ENCODE measurements around the gene ABI3.
"Not testable (repeated sequence)": the region's sequence is repeated elsewhere in the genome, so short reads cannot be mapped to it uniquely, and the experiment has no call there.

Gene ABI3, protein sequence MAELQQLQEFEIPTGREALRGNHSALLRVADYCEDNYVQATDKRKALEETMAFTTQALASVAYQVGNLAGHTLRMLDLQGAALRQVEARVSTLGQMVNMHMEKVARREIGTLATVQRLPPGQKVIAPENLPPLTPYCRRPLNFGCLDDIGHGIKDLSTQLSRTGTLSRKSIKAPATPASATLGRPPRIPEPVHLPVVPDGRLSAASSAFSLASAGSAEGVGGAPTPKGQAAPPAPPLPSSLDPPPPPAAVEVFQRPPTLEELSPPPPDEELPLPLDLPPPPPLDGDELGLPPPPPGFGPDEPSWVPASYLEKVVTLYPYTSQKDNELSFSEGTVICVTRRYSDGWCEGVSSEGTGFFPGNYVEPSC

DNA sequence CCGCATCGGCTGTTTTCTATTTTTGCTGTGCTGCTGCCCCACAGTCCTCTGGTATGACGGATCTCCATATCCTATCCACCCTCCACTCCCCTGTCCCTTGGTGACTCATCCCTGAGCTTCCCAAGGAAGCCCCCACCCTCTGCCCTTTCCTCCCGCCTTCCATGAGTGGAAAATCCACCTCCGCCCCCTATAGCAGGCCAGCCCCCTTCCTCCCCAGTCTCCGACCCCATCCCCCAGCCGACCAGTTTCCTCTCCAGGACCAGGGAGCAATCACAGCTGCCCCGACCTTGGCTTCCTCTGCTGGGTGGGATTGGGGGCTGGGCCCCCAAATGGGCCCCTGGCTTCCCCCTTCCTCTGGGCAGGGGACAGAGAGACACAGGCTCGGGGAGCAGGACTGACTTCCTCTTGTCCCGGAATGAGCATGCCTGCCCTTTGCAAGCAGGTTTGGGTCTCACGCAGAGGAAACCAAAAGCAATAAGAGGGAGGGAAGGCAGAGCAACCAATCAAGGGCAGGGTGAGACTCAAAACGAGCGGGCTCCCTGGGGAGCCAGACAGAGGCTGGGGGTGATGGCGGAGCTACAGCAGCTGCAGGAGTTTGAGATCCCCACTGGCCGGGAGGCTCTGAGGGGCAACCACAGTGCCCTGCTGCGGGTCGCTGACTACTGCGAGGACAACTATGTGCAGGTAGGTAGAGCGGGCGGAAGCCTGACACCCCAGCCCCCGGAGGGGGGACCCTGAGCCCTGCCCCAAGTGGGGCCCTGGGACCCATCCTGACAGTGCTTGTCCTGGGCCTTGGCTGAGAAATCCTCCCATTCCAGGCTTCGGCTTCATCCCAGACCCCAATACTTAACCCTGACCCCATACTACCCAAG lies at the start of gene ABI3, which contains the start of gene GNGT2:
Gene ABI3, plus strand, starts transcription at position 550 of the 872 bp plus-strand sequence. Its CDS starts 18 bp downstream, at position 568.
Gene GNGT2, minus strand, starts transcription at position 417 of the 872 bp plus-strand sequence. CDS start 3,152 bp downstream, outside the sequence.
- DNase-seq (ENCODE audit: low spot score), result peak; percentile 92

DNA sequence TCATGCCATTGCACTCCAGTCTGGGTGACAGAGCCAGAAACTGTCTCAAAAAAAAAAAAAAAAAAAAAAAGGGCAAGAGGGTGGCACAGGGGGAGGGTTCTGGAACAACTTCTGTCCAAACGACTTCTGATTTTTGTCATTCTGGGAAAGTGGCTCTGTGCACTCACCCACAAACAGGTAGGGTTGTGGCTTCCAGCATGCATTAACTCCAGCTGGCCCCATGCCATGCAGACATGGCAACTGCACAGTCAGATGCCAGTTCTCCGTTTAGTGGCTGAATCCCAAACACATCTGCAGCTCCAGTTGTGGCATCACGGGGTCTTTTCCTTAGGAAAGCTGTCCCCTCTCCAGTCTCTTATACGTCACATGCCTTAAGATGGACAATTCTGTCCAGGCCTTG lies 47.6 kb upstream of the ABI3 start:
- no peak for DNase-seq (ENCODE audit: low spot score)

DNA sequence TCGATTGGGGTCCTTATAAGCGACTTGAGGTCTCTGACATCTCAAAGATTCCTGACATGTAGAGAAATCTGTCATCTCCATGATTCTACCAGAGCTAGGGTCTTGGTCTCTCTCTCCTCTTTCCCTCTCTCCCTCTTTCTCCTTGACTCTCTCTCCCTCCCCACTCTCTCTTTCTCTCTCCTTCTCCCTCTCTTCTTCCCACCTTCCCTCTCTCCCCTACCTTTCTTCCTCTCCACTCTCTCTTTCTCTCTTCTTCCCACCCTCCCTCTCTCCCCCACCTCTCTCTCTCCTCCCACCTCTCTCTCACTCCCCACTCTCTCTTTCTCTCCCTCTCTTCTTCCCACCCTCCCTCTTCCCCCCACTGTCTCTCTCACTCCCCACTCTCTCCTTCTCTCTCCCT lies 45.4 kb upstream of the ABI3 start:
- no peak for DNase-seq (ENCODE audit: low spot score)

DNA sequence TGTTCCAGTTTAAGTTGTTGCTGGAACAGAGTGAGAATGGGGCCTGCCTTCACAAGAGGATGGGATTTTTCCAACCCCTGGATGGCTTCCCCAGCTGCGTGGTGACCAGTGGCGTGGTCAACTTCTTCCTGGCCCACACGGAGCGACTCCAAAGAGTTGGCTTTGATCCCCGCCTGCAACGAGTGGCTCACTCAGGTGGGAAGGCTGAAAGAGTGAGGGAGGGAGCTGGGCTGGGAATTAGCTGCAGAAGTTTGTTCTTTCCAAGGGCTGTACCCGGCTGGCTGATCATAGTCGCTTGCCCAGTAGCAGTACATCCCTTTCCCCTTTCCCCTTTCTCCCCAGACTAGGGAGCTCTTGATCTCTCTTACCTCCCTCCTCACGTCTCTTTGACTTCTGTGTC lies 41.8 kb upstream of the ABI3 start:
- no peak for DNase-seq (ENCODE audit: low spot score)

DNA sequence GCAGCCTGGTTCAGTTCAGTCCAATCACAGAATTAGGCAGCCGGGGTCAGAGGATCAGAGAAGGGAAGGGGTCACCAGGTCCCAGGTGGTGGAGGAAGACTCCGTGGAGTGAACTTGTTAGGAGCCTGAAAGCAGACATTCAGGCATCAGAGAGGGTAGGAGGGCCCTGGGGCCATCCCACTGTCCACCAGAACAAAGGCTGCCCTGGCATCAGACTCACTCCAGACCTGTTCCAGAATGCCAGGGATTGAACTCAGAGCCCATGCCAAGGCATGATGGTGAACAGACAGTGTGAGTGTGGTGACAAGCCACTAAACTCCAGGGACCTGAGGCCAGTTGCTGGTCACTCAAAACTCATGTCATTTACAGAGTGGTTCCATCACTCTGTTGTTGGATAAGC lies 40.3 kb upstream of the ABI3 start:
- no peak for DNase-seq (ENCODE audit: low spot score)

DNA sequence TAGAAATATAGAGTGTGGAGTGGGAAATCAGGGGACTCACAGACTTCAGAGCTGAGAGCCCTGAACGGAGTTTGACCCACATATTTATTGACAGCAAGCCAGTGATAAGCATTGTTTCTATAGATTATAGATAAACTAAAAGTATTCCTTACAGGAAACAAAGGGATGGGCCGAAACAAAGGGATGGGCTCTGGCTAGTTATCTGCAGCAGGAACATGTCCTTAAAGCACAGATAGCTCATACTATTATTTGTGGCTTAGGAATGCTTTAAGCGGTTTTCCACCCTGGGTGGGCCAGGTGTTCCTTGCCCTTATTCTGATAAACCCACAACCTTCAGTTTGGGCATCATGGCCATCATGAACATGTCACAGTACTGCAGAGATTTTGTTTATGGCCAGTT lies 39.8 kb upstream of the ABI3 start:
- not testable (repeated sequence) for DNase-seq (ENCODE audit: low spot score)

DNA sequence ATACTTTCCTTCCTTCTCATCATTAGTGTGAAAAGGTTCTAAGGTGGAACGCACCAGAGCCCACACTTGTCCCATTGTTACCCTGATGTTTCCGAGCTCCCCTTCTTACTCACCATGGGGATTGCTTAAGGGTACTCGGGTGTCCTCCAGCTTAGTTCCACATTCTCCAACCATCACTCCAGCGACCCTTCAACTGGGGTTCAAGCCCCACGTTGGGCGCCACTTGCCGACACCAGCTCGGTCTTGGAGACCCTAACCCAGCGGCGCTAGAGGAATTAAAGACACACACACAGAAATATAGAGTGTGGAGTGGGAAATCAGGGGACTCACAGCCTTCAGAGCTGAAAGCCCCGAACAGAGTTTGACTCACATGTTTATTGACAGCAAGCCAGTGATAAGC lies 34.5 kb upstream of the ABI3 start:
- not testable (repeated sequence) for DNase-seq (ENCODE audit: low spot score)

DNA sequence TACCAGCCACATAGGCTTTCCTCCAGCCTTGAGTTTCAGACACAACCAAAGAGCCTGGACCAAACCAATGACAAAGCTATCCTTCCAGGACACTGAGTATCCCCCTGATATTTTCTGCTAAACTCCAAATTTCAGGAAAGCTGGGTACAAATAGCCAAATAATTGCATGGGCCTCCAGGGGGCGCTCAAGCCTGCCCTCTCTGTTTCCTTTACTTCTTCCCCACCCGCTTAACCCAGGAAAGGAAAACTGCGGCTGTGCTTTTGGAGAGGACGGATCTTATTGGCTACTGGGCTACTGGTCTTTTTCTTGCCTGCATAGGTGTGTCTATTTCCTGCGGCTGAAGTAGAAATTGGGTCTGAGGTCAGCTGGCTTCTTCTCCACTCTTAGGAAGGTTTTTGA lies 30.2 kb upstream of the ABI3 start:
- DNase-seq (ENCODE audit: low spot score), result peak; percentile 73

DNA sequence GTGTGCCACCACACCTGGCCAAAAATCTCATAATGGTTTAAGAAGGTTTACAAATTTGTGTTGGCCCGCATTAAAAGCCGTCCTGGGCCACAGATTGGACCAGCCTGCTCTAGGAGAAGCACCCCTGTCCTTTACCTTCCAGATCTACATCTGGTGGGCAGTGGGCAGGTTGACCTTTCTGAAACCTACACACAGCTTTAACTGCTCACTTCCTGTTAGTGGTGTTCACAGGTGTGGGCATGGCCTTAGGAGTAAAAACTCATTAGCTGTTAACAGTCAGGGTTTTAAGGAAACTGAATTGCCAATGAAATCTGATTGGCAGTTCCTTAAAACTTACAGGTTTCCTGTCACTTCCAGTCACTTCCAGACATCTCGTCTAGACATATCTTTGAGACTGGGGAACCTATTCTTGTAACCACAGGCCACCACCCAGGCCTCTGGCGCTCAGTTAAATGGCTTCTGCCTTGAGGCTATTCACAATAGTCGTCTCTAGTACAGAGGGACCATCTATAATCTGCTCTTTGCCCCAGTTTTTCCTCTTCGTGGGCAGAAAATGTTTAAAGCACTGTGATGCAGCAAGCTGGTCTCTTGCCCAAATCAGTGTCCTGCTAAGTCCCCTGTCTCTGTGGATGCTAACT lies 29.4 kb upstream of the ABI3 start:
- no peak for DNase-seq (ENCODE audit: low spot score)

DNA sequence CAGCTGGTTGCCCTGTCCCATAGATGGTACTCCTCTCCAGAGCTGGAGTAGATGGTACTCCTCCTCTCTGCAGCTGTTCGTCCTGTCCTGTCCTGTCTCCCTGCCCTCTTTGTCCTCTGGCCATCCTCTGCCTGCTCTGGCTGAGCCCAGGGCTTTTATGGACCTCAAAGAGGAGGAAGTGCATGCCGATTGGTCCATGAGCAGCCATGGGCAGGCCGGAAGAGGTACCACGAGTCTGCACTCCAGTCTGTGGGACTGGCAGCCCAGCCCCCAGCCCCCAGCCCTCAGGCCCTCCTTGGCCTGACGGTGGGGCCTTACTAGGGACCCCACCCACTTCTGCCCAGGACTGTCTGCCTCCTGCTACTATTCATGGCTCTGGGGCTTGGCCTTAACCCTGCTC lies 27.2 kb upstream of the ABI3 start:
- no peak for DNase-seq (ENCODE audit: low spot score)

DNA sequence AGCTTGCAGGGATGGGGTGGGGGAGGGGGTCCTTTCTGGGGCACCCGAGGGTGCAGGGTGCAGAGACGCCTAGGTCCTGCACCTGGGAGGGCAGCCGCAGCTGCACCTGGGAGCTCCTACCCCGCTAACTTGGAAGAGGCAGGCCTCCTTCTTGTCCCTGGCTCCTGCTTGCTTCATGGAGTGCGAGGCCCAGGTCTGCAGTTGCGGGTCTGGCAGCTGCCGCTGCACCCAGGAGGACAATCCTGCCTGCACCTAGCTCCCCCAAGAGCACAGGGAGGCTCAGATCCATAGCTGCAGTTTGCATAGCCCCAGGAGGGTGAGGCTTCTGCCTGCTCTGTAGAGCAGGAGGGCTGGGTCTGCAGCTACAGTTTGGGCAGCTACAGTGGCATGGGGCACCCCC lies 26.7 kb upstream of the ABI3 start:
- no peak for DNase-seq (ENCODE audit: low spot score)

DNA sequence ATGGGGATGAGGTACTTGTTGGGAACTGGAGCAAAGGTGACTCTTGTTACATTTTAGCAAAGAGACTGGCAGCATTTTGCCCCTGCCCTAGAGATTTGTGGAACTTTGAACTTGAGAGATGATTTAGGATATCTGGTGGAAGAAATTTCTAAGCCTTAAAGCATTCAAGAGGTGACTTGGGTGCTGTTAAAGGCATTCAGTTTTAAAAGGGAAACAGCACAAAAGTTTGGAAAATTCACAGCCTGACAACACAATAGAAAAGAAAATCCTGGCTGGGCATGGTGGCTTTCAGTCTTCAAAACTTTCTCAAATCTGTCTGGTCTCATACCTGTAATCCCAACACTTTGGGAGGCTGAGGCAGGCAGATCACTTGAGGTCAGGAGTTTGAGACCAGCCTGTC lies 26.0 kb upstream of the ABI3 start:
- not testable (repeated sequence) for DNase-seq (ENCODE audit: low spot score)

DNA sequence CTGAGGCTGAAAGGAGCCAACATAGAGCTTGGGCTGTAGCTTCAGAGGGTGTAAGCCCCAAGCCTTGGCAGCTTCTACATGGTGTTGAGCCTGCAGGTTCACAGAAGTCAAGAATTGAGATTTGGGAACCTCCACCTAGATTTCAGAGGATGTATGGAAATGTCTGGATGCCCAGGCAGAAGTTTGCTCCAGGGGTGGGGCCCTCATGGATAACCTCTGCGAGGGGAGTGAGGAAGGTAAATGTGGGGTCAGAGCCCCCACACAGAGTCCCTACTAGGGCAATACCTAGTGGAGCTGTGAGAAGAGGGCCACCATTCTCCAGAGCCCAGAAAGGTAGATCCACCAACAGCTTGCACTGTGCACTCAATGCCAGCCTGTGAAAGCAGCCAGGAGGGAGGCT lies 25.1 kb upstream of the ABI3 start:
- not testable (repeated sequence) for DNase-seq (ENCODE audit: low spot score)

DNA sequence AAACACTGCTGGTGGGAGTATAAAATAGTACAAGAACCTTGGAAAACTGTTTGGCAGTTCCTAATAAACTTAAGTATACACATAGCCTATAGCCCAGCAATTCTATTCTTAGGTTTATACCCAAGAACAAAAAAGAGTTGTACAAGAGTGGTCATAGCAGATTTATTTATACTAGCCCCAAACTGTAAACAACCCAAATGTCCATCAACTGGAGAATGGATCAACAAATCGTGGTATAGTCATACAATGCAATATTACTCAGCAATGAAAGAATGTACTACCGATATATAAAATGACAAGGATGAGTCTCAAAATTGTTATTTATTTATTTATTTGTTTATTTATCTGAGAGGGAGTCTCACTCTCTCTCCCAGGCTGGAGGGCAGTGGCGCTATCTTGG lies 23.2 kb upstream of the ABI3 start:
- no peak for DNase-seq (ENCODE audit: low spot score)

DNA sequence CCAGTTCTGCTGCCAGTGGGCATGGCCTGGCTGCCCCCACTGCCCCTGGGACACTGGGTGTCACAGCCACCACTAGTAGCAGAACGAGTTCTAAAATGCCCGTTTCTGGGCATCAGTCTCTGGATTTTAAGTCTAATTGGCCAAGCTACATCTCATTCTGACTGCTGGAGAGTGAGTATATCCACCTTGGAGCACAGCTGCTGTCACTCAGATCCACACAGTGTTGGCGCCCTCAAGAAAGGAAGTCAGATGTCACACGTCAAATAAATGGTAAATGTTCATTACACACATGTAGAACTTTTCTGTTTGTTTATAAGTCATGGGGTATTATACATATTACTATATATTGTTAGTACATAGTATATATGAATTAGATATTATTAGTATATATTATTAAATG lies 19.6 kb upstream of the ABI3 start:
- DNase-seq (ENCODE audit: low spot score), result no peak

DNA sequence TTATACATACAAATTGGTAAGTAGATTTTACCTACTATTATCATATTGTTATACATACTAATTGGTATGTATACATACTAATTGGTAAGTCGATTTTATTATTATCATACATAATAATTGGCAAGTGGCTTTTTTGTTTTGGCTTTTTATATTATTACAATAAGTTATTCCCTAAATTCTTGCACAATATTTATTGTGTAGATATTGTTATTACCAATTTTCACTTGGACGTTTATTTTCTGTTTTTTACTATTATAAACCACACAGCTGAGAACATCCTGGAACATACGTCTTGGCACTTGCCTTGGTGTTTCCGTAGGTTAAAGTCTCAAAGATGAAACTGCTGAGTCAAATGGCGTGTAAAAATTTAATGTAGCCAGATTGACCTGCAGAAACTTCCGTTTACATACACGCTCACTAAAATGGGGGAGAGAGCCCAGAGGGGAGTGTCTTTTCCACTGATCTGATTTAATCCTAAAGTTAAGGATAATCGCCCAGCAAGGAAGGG lies 19.0 kb upstream of the ABI3 start:
- DNase-seq (ENCODE audit: low spot score), result no peak

DNA sequence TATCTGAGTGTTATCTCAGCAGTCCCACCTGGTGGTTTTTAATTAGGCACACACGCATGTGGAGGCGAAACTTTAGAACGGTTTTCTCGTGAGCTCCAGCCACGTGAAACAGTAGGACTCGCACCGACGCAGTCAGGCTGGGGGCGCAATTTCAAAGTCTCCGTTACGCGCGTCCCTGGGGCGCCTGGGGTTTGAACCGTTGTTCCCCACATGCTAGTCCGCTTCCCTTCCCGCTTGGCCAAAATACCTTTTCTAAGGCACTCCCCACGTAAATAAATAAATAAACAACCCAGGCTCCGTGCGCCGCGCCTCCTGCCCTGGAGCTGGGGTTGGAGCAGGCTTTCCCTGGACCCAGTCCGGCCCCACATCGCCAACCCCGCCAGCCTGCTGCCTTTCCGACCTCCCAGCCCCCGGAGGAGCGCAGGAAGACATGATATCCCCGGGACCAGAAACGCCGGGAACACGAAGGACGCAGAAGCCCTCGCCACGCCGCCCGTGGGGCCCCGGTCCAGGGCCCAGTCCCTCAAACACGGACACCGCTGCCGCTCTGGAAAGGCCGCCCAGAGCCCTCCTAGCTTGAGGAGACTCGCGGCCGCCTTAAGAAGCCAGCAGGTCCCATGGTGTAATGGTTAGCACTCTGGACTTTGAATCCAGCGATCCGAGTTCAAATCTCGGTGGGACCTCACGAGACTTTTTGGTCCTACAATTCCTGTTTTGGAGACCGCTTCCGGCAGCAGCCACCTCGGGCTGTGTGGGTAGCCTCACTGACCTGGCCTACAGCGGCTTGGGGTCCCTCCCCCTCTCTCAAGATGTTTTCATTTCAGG lies 18.4 kb upstream of the ABI3 start:
- DNase-seq (ENCODE audit: low spot score), result peak; percentile 51

DNA sequence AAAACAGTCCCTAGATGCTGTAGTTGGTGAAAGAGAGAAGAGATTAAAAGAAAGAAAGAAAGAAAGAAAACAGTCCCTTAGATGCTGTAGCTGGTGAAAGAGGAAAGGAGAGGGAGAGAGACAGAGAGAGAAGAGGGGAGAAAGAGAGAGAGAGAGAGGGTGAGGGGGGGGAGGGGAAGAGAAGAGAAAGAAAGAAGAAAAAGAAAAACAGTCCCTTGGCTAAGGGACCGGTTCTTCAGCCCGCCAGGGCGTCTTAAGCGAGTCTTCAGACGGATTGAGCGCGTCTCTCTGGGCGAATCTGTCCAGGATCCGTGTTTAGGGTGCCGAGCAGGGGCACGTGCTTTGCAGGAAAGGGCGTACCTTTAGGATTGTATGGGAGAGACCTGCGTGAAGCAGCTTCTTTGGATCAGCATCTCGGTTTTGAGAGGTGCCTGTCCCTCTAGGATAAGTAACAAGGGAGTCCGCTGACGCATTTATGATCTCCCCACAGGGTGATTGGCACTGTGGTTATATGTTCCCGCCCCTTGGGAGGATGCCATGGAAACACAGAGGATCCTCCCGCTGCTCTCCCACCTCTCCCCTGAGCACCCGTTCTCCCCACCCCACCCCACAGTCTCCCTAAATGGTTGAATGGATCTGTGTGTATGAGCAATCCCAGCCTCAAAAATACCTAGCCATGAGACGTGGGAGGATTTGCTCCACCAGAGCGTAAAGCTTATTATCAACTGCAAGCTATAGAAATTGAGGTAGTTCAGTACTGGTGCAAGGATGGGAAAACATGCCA lies 16.8 kb upstream of the ABI3 start:
- DNase-seq (ENCODE audit: low spot score), result peak; percentile 60

DNA sequence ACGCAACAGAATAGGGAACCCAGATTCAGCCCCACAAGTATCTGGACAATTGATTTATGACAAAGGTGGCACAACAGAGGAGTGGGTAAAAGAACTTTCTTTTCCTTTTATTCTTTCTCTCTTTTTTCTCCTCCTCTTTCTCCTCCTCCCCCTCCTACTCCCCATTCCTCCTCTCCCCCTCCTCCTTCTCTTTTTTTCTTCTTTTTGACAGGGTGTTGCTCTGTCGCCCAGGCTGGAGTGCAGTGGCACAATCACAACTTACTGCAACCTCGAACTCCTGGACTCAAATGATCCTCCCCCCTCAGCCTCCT lies 16.3 kb upstream of the ABI3 start:
- no peak for DNase-seq (ENCODE audit: low spot score)

DNA sequence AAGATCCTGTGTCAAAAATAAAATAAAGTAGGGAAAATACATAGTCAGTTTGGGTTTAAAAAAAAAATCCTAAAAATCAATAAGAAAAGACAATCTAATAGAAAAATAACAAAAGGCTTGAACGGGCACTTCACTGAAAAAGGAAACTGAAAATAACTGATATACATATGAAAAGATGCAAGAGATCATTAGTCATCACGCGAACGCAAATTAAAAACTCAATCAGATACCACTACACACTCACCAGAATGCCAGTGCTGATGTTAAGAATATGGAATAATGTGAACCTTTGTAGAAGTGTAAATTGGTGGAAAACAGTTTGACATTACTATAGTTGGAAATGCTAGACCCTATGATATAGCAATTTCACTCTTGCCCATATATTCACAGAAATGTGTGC lies 14.8 kb upstream of the ABI3 start:
- DNase-seq (ENCODE audit: low spot score), result no peak

DNA sequence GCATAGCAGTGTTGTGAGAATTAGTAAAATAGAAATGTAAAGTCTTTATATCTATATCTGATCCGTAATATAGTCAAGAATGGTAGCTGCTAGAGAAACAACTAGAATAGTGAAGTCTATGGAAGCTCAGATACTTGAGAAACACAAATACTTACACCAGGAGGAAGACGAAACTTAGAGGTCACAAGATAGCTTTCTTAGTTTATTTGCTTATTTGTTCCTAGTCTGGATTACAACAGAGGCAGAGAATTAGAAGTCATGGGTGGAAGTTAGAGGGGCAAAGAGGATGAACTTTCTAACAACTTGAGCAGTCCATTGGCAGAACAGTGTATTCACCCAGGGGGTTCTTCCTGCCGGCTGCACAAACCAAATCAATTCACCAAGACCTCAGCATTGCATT lies 14.0 kb upstream of the ABI3 start:
- no peak for DNase-seq (ENCODE audit: low spot score)

All from germinal center (tissue), 1 donor.